Frontal cortex (tissue), 4 donors: ENCODE measurements around the gene LTA. TPM values are rescaled to one million over a fixed set of nuclear protein-coding genes. Genes with fewer than 3 reads are reported as not detected.

Experiments
- DNase-seq, 2 donors: peaks; one replicate each; pipeline ENCODE4 v3.0.0; 2012; ENCODE audit warnings: low spot score in 2 of 2
- FAIRE-seq: peaks from 2 replicates; lab custom pipeline; 2012; peaks lifted over from hg19 to GRCh38; lab: Jason Lieb, UNC
- total RNA-seq: library from RNA; depleted of rRNA; stranded (reverse); fragments of >200 nt; gene quantifications from one replicate; pipeline ENCODE4 v1.2.3, GENCODE V29; 2014
- donor health status: control.
- donor health status: control.
- donor health status: control.

Gene LTA
- total RNA-seq = not detected

GRCh38 chr6:31572041-31572911 is at the start of gene LTA:
Gene LTA (plus strand): TSS chr6:31572289. CDS start chr6:31572743, 454 bp downstream.
- no peak for FAIRE-seq

GRCh38 chr6:31525553-31525931 is 46.5 kb upstream of the LTA start:
- no peak for DNase-seq
- no peak for FAIRE-seq

More at GRCh38 chr6:31572041-31572911, at the start of gene LTA:
- DNase-seq = no peak

GRCh38 chr6:31525932-31526591 is 46.0 kb upstream of the LTA start:
- DNase-seq (no peak), FAIRE-seq (no peak)

- DNase-seq (no peak), FAIRE-seq (no peak)
These were observed 43.7 kb upstream of the LTA start for GRCh38 chr6:31528307-31528777.

- FAIRE-seq (no peak), DNase-seq (no peak)
These were observed 43.2 kb upstream of the LTA start, which contains the start of gene MCCD1 for GRCh38 chr6:31528821-31529328. Gene MCCD1 (plus strand): TSS chr6:31528962. CDS start chr6:31529015, 53 bp downstream.

GRCh38 chr6:31529329-31530150 is 42.5 kb upstream of the LTA start:
- FAIRE-seq (no peak), DNase-seq (no peak)

- FAIRE-seq = no peak
- DNase-seq = no peak
These were observed 41.4 kb upstream of the LTA start for GRCh38 chr6:31530659-31531058.

GRCh38 chr6:31531162-31531561 is 40.9 kb upstream of the LTA start:
- DNase-seq (no peak), FAIRE-seq (no peak)

- DNase-seq (no peak), FAIRE-seq (no peak)
These were observed 40.1 kb upstream of the LTA start for GRCh38 chr6:31531771-31532643.

- DNase-seq = no peak
- no peak for FAIRE-seq
These were observed 39.2 kb upstream of the LTA start for GRCh38 chr6:31532644-31533454.

- FAIRE-seq (no peak), DNase-seq (no peak)
These were observed 38.6 kb upstream of the LTA start for GRCh38 chr6:31533455-31533841.

GRCh38 chr6:31534011-31534410 is 38.1 kb upstream of the LTA start:
- no peak for FAIRE-seq
- DNase-seq = no peak

GRCh38 chr6:31534521-31535040 is 37.5 kb upstream of the LTA start:
- DNase-seq (no peak), FAIRE-seq (no peak)

- FAIRE-seq (no peak), DNase-seq (no peak)
These were observed 36.4 kb upstream of the LTA start for GRCh38 chr6:31535538-31536324.

GRCh38 chr6:31538805-31539400 is 33.2 kb upstream of the LTA start:
- FAIRE-seq = no peak
- DNase-seq = no peak

GRCh38 chr6:31540640-31541039 is 31.4 kb upstream of the LTA start:
- no peak for DNase-seq
- FAIRE-seq = no peak
